Measurements from ENCODE around the gene WARS2. TPM values are rescaled to one million over a fixed set of nuclear protein-coding genes. Genes with fewer than 3 reads are reported as not detected.
A peak's percentile ranks its signal among the peaks of the same experiment; 100 is the strongest.

Gene WARS2
- total RNA-seq, 1 experiment from 2014 or later: 10.5 TPM

DNA sequence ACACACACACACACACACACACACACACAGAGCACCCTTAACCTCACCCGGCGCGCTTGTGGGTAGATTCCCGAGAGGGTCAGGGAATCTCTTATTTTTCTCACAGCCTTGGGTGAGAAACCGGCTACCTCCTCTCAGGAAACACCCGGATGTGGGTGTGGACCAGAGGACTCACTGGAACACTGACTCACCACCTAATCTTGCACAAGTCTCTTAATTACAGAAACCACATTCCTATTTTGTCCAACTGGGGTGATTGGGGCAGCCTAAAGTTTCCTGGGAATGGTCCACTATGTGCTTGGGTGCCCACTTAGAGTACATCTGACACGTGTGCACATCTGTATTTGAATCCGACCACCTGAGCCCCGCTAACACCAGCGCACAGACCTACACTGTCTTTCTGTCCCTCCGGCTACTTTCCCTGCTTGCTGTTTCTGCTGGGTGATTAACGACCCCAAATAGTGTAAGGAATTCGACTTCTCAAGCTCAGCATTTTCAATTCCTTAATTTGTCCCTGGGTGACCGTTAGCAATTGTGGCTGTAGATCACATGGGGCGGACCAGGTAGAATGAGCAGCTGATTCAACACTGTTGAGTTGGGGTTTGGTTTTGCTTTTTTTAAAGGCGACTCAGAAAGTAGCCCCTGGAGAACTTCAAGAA lies 138.3 kb downstream of the WARS2 start:
- Histone ChIP-seq H3K4me3 (replicated peaks in 1 of 2; ENCODE audit: low read depth in 1 of 2, low read length in 2 of 2) (no peak overlapping the region), H3K36me3 (ENCODE audit: control insufficient read depth in 1 of 2, insufficient read depth in 2 of 2, low read length in 2 of 2) (no peaks in the 10 kb centered on the region), H4K20me1 (ENCODE audit: insufficient read depth) (no peaks in the 10 kb centered on the region), H3K9ac (ENCODE audit: low read length) (no peak overlapping the region), H3K27me3 (ENCODE audit: insufficient read depth, low read length) (no peaks in the 10 kb centered on the region), H3K79me2 (ENCODE audit: insufficient read depth, low read length) (no peaks in the 10 kb centered on the region), H3K4me1 (ENCODE audit: control insufficient read depth in 1 of 2, insufficient read depth in 2 of 2, low read length in 2 of 2) (peaks cover 2 to 10% of the 10 kb centered on the region in 2 experiments; a peak in 2 of 4 replicates), H3K27ac (ENCODE audit: low read depth, low read length) (no peak overlapping the region), H2AFZ (ENCODE audit: low read depth, low read length, poor library complexity, severe bottlenecking) (peak overlapping the region; percentile 22), H3K9me3 (ENCODE audit: control insufficient read depth in 1 of 2, insufficient read depth in 1 of 2, low read depth in 1 of 2, low read length in 2 of 2) (no peaks in the 10 kb centered on the region), H3K9me2 (ENCODE audit: insufficient read depth) (no peaks in the 10 kb centered on the region), H3K4me2 (ENCODE audit: low read length) (peak overlapping the region; percentile 52)
- ChIA-PET CTCF (no interaction called here), POLR2A (no interaction called here), RAD21 (ENCODE audit: low non-redundant PET in 1 of 2, low total read pairs in 2 of 2, uncharacterized antibody in 2 of 2, unreplicated experiment in 2 of 2) (no interaction called here)
- intact Hi-C loops (cut with micrococcal nuclease): no loop called here
- TF ChIP-seq FOSL1 (IDR thresholded peaks at IDR 0.05; ENCODE audit: low read depth) (peak; percentile 23; the same call in 1 of the 2 replicates), CEBPB (IDR thresholded peaks at IDR 0.05; ENCODE audit: low read depth) (peak; percentile 78), TCF7L2 (IDR thresholded peaks at IDR 0.05; ENCODE audit: borderline replicate concordance, extremely low read depth, insufficient read depth, insufficient read length) (no peak), JUND (IDR thresholded peaks at IDR 0.05) (no peak), EZH2phosphoT487 (IDR thresholded peaks at IDR 0.05; ENCODE audit: borderline replicate concordance) (no peak), SP1 (IDR thresholded peaks at IDR 0.05; ENCODE audit: low read depth) (no peak)
- BruUV-seq (replicated peaks): no TSS peak
- ATAC-seq (peak; percentile 57), DNase-seq (ENCODE audit: low read depth, low spot score) (peak; percentile 23)

DNA sequence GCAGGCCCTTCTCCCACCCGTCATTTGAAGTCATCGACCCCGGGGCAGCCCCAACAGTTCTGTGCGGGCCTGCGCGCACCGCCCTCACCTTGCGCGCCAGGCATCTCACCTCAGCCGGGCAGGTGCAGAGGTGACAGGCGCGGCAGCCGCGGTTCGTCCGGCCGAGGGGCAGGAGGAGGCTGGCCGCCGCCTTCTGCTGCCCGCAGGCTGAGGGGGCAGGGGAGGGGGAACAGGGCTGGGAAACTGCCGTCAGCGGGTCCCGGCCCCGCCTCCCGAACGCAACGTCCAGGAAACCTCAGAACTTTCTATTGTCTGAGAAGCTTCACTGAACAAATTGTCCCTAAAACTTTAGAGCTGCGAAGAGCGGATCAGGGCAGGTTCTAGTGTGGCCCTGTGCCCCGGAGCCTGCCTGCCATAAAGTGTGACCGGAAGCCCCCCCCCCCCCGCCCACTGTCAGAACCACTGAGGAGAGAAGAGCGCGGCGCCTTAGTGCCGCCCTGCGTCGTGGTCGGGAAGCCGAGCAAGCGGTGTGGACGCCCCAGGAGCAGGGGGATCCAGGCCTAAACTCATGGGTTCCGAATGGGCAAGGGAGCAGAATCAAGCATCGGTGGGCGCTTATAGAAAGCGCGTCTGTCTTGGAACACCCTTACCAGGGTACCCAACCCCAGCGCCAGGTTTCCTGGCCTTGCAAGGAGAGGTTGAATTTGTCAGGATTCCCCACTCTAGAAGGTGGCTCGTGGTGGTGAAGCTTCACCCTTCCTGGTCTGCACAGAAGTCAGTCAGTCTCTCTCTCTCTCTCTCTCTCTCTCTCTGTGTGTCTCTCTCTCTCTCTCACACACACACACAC lies 139.0 kb downstream of the WARS2 start:
- Histone ChIP-seq H4K20me1 (ENCODE audit: insufficient read depth) (no peaks in the 10 kb centered on the region), H3K4me2 (ENCODE audit: low read length) (peak overlapping the region; percentile 52), H3K36me3 (ENCODE audit: control insufficient read depth in 1 of 2, insufficient read depth in 2 of 2, low read length in 2 of 2) (no peaks in the 10 kb centered on the region), H3K79me2 (ENCODE audit: insufficient read depth, low read length) (no peaks in the 10 kb centered on the region), H3K9me3 (ENCODE audit: control insufficient read depth in 1 of 2, insufficient read depth in 1 of 2, low read depth in 1 of 2, low read length in 2 of 2) (no peaks in the 10 kb centered on the region), H2AFZ (ENCODE audit: low read depth, low read length, poor library complexity, severe bottlenecking) (peak overlapping the region; percentile 22), H3K27me3 (ENCODE audit: insufficient read depth, low read length) (no peaks in the 10 kb centered on the region), H3K9ac (ENCODE audit: low read length) (no peak overlapping the region), H3K9me2 (ENCODE audit: insufficient read depth) (no peaks in the 10 kb centered on the region), H3K4me3 (replicated peaks in 1 of 2; ENCODE audit: low read depth in 1 of 2, low read length in 2 of 2) (no peak overlapping the region), H3K27ac (ENCODE audit: low read depth, low read length) (no peak overlapping the region), H3K4me1 (ENCODE audit: control insufficient read depth in 1 of 2, insufficient read depth in 2 of 2, low read length in 2 of 2) (peaks cover 2 to 10% of the 10 kb centered on the region in 2 experiments; a peak in 2 of 4 replicates)
- POLR2A ChIA-PET: no interaction called here
- RAD21 ChIA-PET (ENCODE audit: low non-redundant PET in 1 of 2, low total read pairs in 2 of 2, uncharacterized antibody in 2 of 2, unreplicated experiment in 2 of 2): no interaction called here
- TF ChIP-seq POLR2AphosphoS5 (IDR thresholded peaks at IDR 0.05; ENCODE audit: low read depth, low read length) (no peak), SP1 (IDR thresholded peaks at IDR 0.05; ENCODE audit: low read depth) (no peak), EZH2phosphoT487 (IDR thresholded peaks at IDR 0.05; ENCODE audit: borderline replicate concordance) (no peak)
- TF ChIP-seq, protein P1, sequence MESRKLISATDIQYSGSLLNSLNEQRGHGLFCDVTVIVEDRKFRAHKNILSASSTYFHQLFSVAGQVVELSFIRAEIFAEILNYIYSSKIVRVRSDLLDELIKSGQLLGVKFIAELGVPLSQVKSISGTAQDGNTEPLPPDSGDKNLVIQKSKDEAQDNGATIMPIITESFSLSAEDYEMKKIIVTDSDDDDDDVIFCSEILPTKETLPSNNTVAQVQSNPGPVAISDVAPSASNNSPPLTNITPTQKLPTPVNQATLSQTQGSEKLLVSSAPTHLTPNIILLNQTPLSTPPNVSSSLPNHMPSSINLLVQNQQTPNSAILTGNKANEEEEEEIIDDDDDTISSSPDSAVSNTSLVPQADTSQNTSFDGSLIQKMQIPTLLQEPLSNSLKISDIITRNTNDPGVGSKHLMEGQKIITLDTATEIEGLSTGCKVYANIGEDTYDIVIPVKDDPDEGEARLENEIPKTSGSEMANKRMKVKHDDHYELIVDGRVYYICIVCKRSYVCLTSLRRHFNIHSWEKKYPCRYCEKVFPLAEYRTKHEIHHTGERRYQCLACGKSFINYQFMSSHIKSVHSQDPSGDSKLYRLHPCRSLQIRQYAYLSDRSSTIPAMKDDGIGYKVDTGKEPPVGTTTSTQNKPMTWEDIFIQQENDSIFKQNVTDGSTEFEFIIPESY (IDR thresholded peaks at IDR 0.05; ENCODE audit: extremely low read depth, insufficient replicate concordance, low read length): no peak
- no peak for DNase-seq (ENCODE audit: low read depth, low spot score)
- no TSS peak for BruUV-seq (replicated peaks)
- CTCF ChIA-PET: no interaction called here
- intact Hi-C loops (cut with micrococcal nuclease): no loop called here
- peak; percentile 40 for ATAC-seq
